ENCODE data around the gene MAP1B. TPM values are rescaled to one million over a fixed set of nuclear protein-coding genes. Genes with fewer than 3 reads are reported as not detected.

MAP1B gene
- total and polyA plus RNA-seq, 12 donors: 13.1 to 154 (median 90.0) TPM

- peaks cover 0 to 4% (median 0%) of the 10 kb centered on the region in 11 donors for H3K9me3 ChIP-seq
- DNase-seq (no peak), ATAC-seq (no peak)
- no peak overlapping the region for H3K4me3 ChIP-seq
- WGBS, 2 donors: 91 to 92% methylated on average over 9 of the region's 9 CpGs
- no peak for TF ChIP-seq CTCF (IDR thresholded peaks at IDR 0.05)
- peaks cover 0 to 8% (median 0%) of the 10 kb centered on the region in 9 donors for H3K4me1 ChIP-seq
- intact Hi-C loops (cut with DNase I): no loop called here
- peaks cover 0 to 69% (median 0%) of the 10 kb centered on the region in 9 donors for H3K36me3 ChIP-seq
- H3K27me3 ChIP-seq: no peaks in the 10 kb centered on the region
- no peak overlapping the region for H3K27ac ChIP-seq
Observed at GRCh38 chr5:72123764-72124376, 16.6 kb downstream of the MAP1B start.

- Histone ChIP-seq H3K4me3 (no peak overlapping the region), H3K36me3 (peaks cover 0 to 56% (median 0%) of the 10 kb centered on the region in 9 donors), H3K27me3 (no peaks in the 10 kb centered on the region), H3K27ac (no peak overlapping the region), H3K9me3 (no peaks in the 10 kb centered on the region), H3K4me1 (peaks cover 0 to 17% (median 5%) of the 10 kb centered on the region in 9 donors)
- 82 to 93% methylated on average over 1 of the region's 1 CpG for WGBS, 2 donors
- intact Hi-C loops (cut with DNase I): no loop called here
- no peak for TF ChIP-seq CTCF (IDR thresholded peaks at IDR 0.05)
- ATAC-seq (no peak), DNase-seq (no peak)
Observed at GRCh38 chr5:72125271-72125940, 18.1 kb downstream of the MAP1B start.

- ATAC-seq (peak in 1 of 8 donors; percentile 37), DNase-seq (no peak)
- Histone ChIP-seq H3K36me3 (peaks cover 0 to 49% (median 0%) of the 10 kb centered on the region in 9 donors), H3K27me3 (no peaks in the 10 kb centered on the region), H3K9me3 (no peaks in the 10 kb centered on the region), H3K27ac (no peak overlapping the region), H3K4me3 (no peak overlapping the region), H3K4me1 (peaks cover 0 to 20% (median 5%) of the 10 kb centered on the region in 9 donors)
- 0 to 17% methylated on average over 1 of the region's 1 CpG for WGBS, 2 donors
- intact Hi-C loops (cut with DNase I): no loop called here
- TF ChIP-seq CTCF (IDR thresholded peaks at IDR 0.05): no peak
Observed at GRCh38 chr5:72125941-72126620, 18.8 kb downstream of the MAP1B start.

GRCh38 chr5:72126796-72127195 is 19.5 kb downstream of the MAP1B start:
- Histone ChIP-seq H3K4me3 (no peak overlapping the region), H3K9me3 (no peaks in the 10 kb centered on the region), H3K27ac (no peak overlapping the region), H3K27me3 (no peaks in the 10 kb centered on the region), H3K4me1 (peaks cover 0 to 27% (median 5%) of the 10 kb centered on the region in 9 donors), H3K36me3 (peaks cover 0 to 43% (median 0%) of the 10 kb centered on the region in 9 donors)
- TF ChIP-seq CTCF (IDR thresholded peaks at IDR 0.05): no peak
- no peak for ATAC-seq
- intact Hi-C loops (cut with DNase I): no loop called here
- 96 to 98% methylated on average over 2 of the region's 2 CpGs for WGBS, 2 donors
- DNase-seq: no peak
